OCI-LY1 (cell line): Measurements from ENCODE around the gene FBN1.

Experiments
- H2AFZ ChIP-seq: fragments of 200-600 bp; sonication (generic), shearing (Covaris generic); 2 replicates; pipeline ENCODE4 v1.6.0; 2014; ENCODE audit warnings: antibody characterized with exemption, mild to moderate bottlenecking, low read length
- H3F3A ChIP-seq: fragments of 200-600 bp; sonication (generic), shearing (Covaris generic); 2 replicates; pipeline ENCODE4 v1.6.0; 2014; ENCODE audit warnings: mild to moderate bottlenecking, antibody characterized with exemption, low read length, moderate library complexity; ENCODE audit not compliant: insufficient read depth
- H3K27ac ChIP-seq: fragments of 200-600 bp; sonication (generic); 2 replicates; pipeline ENCODE4 v1.5.1; 2014; ENCODE audit warnings: low read length, mixed run types, mild to moderate bottlenecking, low read depth; ENCODE audit not compliant: poor library complexity, severe bottlenecking
- H3K27me3 ChIP-seq: fragments of 200-600 bp; sonication (generic); 2 replicates; pipeline ENCODE4 v1.6.0; 2014; ENCODE audit warnings: antibody characterized with exemption, mild to moderate bottlenecking, low read length, moderate library complexity; ENCODE audit not compliant: insufficient read depth
- H3K36me3 ChIP-seq: fragments of 200-600 bp; sonication (generic); 2 replicates; pipeline ENCODE4 v1.6.1; 2014; ENCODE audit warnings: mild to moderate bottlenecking, antibody characterized with exemption, low read length, moderate library complexity, mixed read lengths; ENCODE audit not compliant: insufficient read depth
- H3K4me1 ChIP-seq: fragments of 200-600 bp; sonication (generic); 2 replicates; pipeline ENCODE4 v1.5.1; 2014; ENCODE audit warnings: mild to moderate bottlenecking, low read length, moderate library complexity; ENCODE audit not compliant: insufficient read depth, severe bottlenecking
- H3K4me2 ChIP-seq: fragments of 200-600 bp; sonication (generic), shearing (Covaris generic); 2 replicates; pipeline ENCODE4 v1.6.1; 2014; ENCODE audit warnings: low read length
- H3K4me3 ChIP-seq: fragments of 200-600 bp; sonication (generic); 2 replicates; pipeline ENCODE4 v1.5.1; 2014; ENCODE audit warnings: low read length, low read depth, mild to moderate bottlenecking, mixed read lengths; ENCODE audit not compliant: poor library complexity, severe bottlenecking
- H3K79me2 ChIP-seq: fragments of 200-600 bp; shearing (Covaris generic); 2 replicates; pipeline ENCODE4 v1.6.1; 2016; ENCODE audit warnings: mixed run types, low read length, mixed read lengths; ENCODE audit not compliant: insufficient read depth
- H3K9ac ChIP-seq: fragments of 200-600 bp; sonication (generic), shearing (Covaris generic); 2 replicates; pipeline ENCODE4 v1.6.1; 2014; ENCODE audit warnings: mild to moderate bottlenecking, low read length, mixed read lengths
- H3K9me2 ChIP-seq: fragments of 200-600 bp; sonication (generic), shearing (Covaris generic); 2 replicates; pipeline ENCODE4 v1.6.1; 2014; ENCODE audit warnings: low read depth, mild to moderate bottlenecking, low read length, mixed read lengths
- H3K9me3 ChIP-seq: fragments of 200-600 bp; shearing (Covaris generic); 2 replicates; pipeline ENCODE4 v1.6.1; 2014; ENCODE audit warnings: low read length, mixed read lengths
- H4K20me1 ChIP-seq: fragments of 200-600 bp; sonication (generic), shearing (Covaris generic); 2 replicates; pipeline ENCODE4 v1.6.0; 2016; ENCODE audit warnings: mild to moderate bottlenecking, low read length; ENCODE audit not compliant: insufficient read depth
- CTCF ChIP-seq: fragments of 200-600 bp; sonication (generic), shearing (Covaris generic); IDR thresholded peaks from 2 replicates; pipeline ENCODE4 v1.5.1; 2017; ENCODE audit warnings: mild to moderate bottlenecking, antibody characterized with exemption, low read length, moderate library complexity, mixed read lengths
- EZH2 ChIP-seq: fragments of 200-600 bp; sonication (generic), shearing (Covaris generic); IDR thresholded peaks from 2 replicates; pipeline ENCODE4 v1.8.0; 2017; ENCODE audit warnings: borderline replicate concordance, mixed run types, mild to moderate bottlenecking, antibody characterized with exemption, low read length, moderate library complexity, mixed read lengths

FBN1 gene

GRCh38 chr15:48623456-48623855, 22.1 kb downstream of the FBN1 start:
- Histone ChIP-seq H3K9ac (no peak overlapping the region), H3F3A (no peaks in the 10 kb centered on the region)

GRCh38 chr15:48622237-48622636, 23.3 kb downstream of the FBN1 start:
- Histone ChIP-seq H3F3A (no peaks in the 10 kb centered on the region), H3K79me2 (no peaks in the 10 kb centered on the region), H3K4me3 (no peak overlapping the region), H3K9me3 (no peaks in the 10 kb centered on the region), H3K9ac (no peak overlapping the region), H3K27me3 (no peaks in the 10 kb centered on the region), H3K36me3 (no peaks in the 10 kb centered on the region), H3K27ac (no peak overlapping the region), H3K9me2 (no peaks in the 10 kb centered on the region), H2AFZ (no peak overlapping the region), H3K4me1 (no peaks in the 10 kb centered on the region), H3K4me2 (no peak overlapping the region), H4K20me1 (no peaks in the 10 kb centered on the region)
- no peak for TF ChIP-seq CTCF
- TF ChIP-seq EZH2: no peak

More at GRCh38 chr15:48623456-48623855, 22.1 kb downstream of the FBN1 start:
- Histone ChIP-seq H4K20me1 (no peaks in the 10 kb centered on the region), H3K9me2 (no peaks in the 10 kb centered on the region), H2AFZ (no peak overlapping the region), H3K9me3 (no peaks in the 10 kb centered on the region), H3K4me3 (no peak overlapping the region), H3K27me3 (no peaks in the 10 kb centered on the region), H3K79me2 (no peaks in the 10 kb centered on the region), H3K4me2 (no peak overlapping the region), H3K36me3 (no peaks in the 10 kb centered on the region), H3K27ac (no peak overlapping the region), H3K4me1 (no peaks in the 10 kb centered on the region)
- TF ChIP-seq EZH2 (no peak), CTCF (no peak)

GRCh38 chr15:48619446-48619845, 26.1 kb downstream of the FBN1 start:
- no peaks in the 10 kb centered on the region for H3K79me2 ChIP-seq
- no peak for TF ChIP-seq EZH2
- TF ChIP-seq CTCF: no peak
- no peak overlapping the region for H3K9ac ChIP-seq
- no peaks in the 10 kb centered on the region for H3K36me3 ChIP-seq
- no peaks in the 10 kb centered on the region for H3F3A ChIP-seq
- H3K4me1 ChIP-seq: no peaks in the 10 kb centered on the region
- no peak overlapping the region for H3K27ac ChIP-seq
- H3K4me3 ChIP-seq: no peak overlapping the region
- no peaks in the 10 kb centered on the region for H3K9me3 ChIP-seq
- no peaks in the 10 kb centered on the region for H3K27me3 ChIP-seq
- H3K4me2 ChIP-seq: no peak overlapping the region
- H4K20me1 ChIP-seq: no peaks in the 10 kb centered on the region
- no peaks in the 10 kb centered on the region for H3K9me2 ChIP-seq
- H2AFZ ChIP-seq: no peak overlapping the region
